Activated gamma-delta T cell treated with anti-CD3 and anti-CD28 coated beads, Interleukin-2, amount 50 U/mL, for 16 hours (primary cell): ENCODE data around the gene SNED1.

Experiments used
- DNase-seq: peaks from one replicate; pipeline ENCODE4 v3.0.0-alpha.2; 2020; ENCODE audit warnings: low read depth

SNED1 gene

GRCh38 chr2:241048149-241048948, 49.9 kb downstream of the SNED1 start:
- DNase-seq, result no peak

GRCh38 chr2:241048949-241049343, 50.5 kb downstream of the SNED1 start:
- DNase-seq, result no peak

GRCh38 chr2:241049739-241050623, 51.6 kb downstream of the SNED1 start:
- DNase-seq, result no peak

GRCh38 chr2:241050624-241051577, 52.5 kb downstream of the SNED1 start:
- DNase-seq, result no peak

- DNase-seq, result no peak
These were observed 53.4 kb downstream of the SNED1 start for GRCh38 chr2:241051578-241052487.

- no peak for DNase-seq
These were observed 54.4 kb downstream of the SNED1 start for GRCh38 chr2:241052677-241053360.

GRCh38 chr2:241053576-241054251, 55.3 kb downstream of the SNED1 start:
- no peak for DNase-seq

GRCh38 chr2:241061275-241061674, 62.9 kb downstream of the SNED1 start:
- DNase-seq, result no peak

GRCh38 chr2:241062389-241063092, 64.1 kb downstream of the SNED1 start:
- DNase-seq, result no peak

- no peak for DNase-seq
These were observed 64.7 kb downstream of the SNED1 start for GRCh38 chr2:241063093-241063551.

GRCh38 chr2:241063587-241063986, 65.2 kb downstream of the SNED1 start:
- no peak for DNase-seq

- DNase-seq, result peak; percentile 8
These were observed 65.8 kb downstream of the SNED1 start for GRCh38 chr2:241064008-241064801.

GRCh38 chr2:241064802-241065354, 66.5 kb downstream of the SNED1 start:
- no peak for DNase-seq

GRCh38 chr2:241065355-241065803, 67.0 kb downstream of the SNED1 start:
- no peak for DNase-seq

- no peak for DNase-seq
These were observed 67.9 kb downstream of the SNED1 start for GRCh38 chr2:241066171-241066892.

- no peak for DNase-seq
These were observed 68.5 kb downstream of the SNED1 start for GRCh38 chr2:241066893-241067341.
